ENCODE results near the gene AK5.

GRCh38 chr1:77401384-77401783 is 119.6 kb downstream of the AK5 start:
- TF ChIP-seq MAZ (IDR thresholded peaks at IDR 0.05; ENCODE audit: borderline replicate concordance, low read depth, low read length) (no peak), FOSB (CRISPR knock-in tag; IDR thresholded peaks at IDR 0.05) (no peak), POLR2A (IDR thresholded peaks at IDR 0.05; ENCODE audit: low read length) (no peak), CTCF (IDR thresholded peaks at IDR 0.05) (no peak), ELK1 (IDR thresholded peaks at IDR 0.05; ENCODE audit: low read depth, low read length) (no peak), REST (IDR thresholded peaks at IDR 0.05) (no peak), BCL3 (IDR thresholded peaks at IDR 0.05) (no peak), USF2 (IDR thresholded peaks at IDR 0.05) (no peak), PHF8 (IDR thresholded peaks at IDR 0.05; ENCODE audit: borderline replicate concordance, low read depth) (no peak), RFX5 (IDR thresholded peaks at IDR 0.05) (no peak), PBX3 (IDR thresholded peaks at IDR 0.05) (no peak), FOSL2 (IDR thresholded peaks at IDR 0.05) (no peak), FOSL2 (CRISPR knock-in tag; IDR thresholded peaks at IDR 0.05) (no peak), ESRRA (IDR thresholded peaks at IDR 0.05; ENCODE audit: borderline replicate concordance, low read length) (no peak)

All from A549 (cell line).